Measurements from ENCODE around the gene ADCY3. TPM values are rescaled to one million over a fixed set of nuclear protein-coding genes. Genes with fewer than 3 reads are reported as not detected.
"Not testable (repeated sequence)": the region's sequence is repeated elsewhere in the genome, so short reads cannot be mapped to it uniquely, and the experiment has no call there.

Gene ADCY3
- total RNA-seq, 3 donors from 2014 or later: 68.7 to 83.7 (median 71.2) TPM

- H3K9me3 Mint-ChIP-seq: no peaks in the 10 kb centered on the region
- peaks cover 19% of the 10 kb centered on the region for H3K36me3 Mint-ChIP-seq (ENCODE audit: insufficient read depth)
- no peak for ATAC-seq
- no peaks in the 10 kb centered on the region for H3K27me3 Mint-ChIP-seq (ENCODE audit: low read depth)
- H3K4me1 Mint-ChIP-seq (ENCODE audit: low read depth): no peaks in the 10 kb centered on the region
- no peak overlapping the region for H3K4me3 Mint-ChIP-seq
- DNase-seq: no peak
These were observed 83.8 kb downstream of the ADCY3 start for GRCh38 chr2:24836206-24836605.

- not testable (repeated sequence) for H3K9me3 Mint-ChIP-seq; H3K4me1 Mint-ChIP-seq (ENCODE audit: low read depth); H3K4me3 Mint-ChIP-seq; ATAC-seq; H3K27me3 Mint-ChIP-seq (ENCODE audit: low read depth); DNase-seq
- H3K36me3 Mint-ChIP-seq (ENCODE audit: insufficient read depth): peaks cover 19% of the 10 kb centered on the region
These were observed 84.6 kb downstream of the ADCY3 start for GRCh38 chr2:24835411-24835810.

DNA sequence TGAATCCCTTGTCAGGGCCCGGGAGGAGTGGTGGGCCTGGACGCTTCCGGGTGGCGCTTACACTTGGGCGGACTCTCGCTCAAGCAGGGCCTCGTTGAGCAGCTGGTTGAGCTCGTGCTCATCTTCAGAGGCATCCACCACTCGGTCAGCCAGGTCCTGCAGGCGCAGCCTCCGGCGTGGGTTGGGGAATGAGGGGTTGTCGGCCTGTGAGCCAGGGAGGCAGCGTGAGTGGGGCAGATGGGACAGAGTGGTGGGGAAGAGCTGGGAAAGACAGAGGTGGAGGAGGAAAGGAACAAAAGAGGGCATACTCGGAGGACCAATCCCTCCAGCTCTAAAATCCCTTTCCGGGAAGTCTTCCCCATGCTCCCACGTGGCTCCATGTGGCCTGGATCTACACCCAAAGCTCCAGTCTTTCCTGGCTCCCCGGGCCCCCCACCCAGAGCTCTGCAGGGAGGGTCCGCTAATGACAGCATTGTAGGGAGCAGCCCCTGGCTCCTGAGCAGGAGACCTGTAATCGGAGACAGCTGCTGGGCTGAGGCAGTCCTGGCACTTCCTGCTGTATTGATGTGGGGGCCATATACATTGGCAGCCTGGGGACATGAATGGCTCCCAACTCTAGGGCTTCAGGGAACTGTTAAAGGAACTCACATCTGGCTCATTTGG, 85.2 kb downstream of the ADCY3 start:
- Mint-ChIP-seq H3K36me3 (ENCODE audit: insufficient read depth) (peaks cover 19% of the 10 kb centered on the region), H3K4me1 (ENCODE audit: low read depth) (no peaks in the 10 kb centered on the region), H3K4me3 (no peak overlapping the region), H3K27me3 (ENCODE audit: low read depth) (no peaks in the 10 kb centered on the region), H3K9me3 (no peaks in the 10 kb centered on the region)
- ATAC-seq: no peak
- no peak for DNase-seq

DNA sequence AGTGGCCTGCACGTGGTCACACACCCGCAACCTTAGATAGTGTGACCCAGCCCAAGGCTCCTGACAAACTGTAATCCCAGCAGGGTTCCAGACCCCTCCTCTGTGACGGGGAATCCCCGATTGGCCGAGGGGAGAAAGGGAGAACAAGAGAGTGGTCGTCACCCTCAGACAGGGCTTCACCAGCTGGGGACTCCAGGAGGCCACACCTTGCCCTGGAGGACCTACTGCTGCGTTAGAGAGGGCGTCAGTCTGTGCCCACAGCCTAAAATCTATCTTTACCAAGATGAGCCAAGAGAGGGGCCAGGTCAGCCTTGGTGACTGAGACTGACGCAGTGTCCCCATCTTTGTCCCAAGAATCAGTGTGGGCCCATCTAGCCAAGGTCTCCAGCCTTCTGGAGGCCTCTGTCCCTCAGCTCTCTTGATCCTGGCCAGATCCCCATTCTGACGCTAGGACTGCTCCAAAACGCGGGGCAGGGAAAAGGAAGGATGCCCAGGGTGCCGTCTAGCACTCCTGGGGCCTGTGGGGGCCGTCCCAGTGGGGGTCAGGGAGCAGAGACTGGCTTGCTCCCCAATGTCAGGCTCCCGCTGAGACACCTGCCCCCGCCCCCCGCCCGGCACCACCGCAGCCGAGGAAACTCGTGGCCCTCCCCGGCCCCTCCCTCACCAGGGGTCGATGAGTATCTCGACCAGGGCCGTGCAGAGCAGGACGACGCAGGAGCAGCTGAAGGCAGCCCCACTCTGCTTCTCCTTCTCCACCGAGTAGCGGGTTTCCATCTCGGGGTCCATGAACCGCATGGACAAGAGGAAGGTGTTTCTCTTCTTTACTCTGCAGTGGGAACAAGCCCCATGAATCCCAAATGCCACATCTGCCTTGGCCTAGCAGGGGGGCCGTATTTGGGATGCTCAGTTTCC, 86.0 kb downstream of the ADCY3 start:
- no peak for DNase-seq
- Mint-ChIP-seq H3K4me1 (ENCODE audit: low read depth) (no peaks in the 10 kb centered on the region), H3K9me3 (no peaks in the 10 kb centered on the region), H3K27me3 (ENCODE audit: low read depth) (no peaks in the 10 kb centered on the region), H3K4me3 (no peak overlapping the region), H3K36me3 (ENCODE audit: insufficient read depth) (peaks cover 19% of the 10 kb centered on the region)
- ATAC-seq: no peak

DNA sequence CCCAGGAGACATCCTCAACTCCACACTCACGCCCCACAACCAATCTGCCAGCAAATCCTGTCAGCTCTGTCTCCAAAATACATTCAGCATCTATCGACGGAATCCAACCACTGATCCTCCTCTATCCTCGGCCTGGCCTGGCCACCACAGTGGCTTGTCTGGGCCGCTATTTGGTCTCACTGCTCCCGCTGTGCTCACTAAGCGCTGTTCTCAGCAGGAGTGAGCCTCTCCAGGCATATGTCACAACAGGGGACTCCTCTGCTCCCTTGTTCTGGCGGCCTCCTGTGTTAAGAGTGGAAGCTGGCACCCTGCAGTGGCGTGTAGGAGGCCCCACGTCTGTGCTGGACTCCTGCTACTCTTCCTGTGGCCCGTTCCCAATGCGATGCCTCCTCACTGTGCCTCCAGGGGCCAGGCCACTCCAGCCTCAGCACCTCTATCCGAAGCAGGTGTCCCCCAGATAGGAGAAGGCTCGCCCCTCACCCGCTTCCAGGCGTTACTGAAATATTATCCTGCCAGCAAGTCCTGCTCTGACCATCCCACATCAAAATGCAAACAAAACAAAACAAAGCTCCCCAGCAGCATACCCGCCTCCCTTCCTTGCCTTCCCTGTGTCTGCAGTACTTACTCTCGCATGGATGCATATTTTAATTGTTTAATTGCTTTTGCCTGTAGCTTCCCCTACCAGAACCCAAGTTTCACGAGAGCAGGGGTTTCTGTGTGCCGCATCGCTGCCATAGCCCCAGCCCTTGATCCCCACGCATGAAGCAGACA, 86.9 kb downstream of the ADCY3 start:
- ATAC-seq (no peak), DNase-seq (no peak)
- peaks cover 19% of the 10 kb centered on the region for H3K36me3 Mint-ChIP-seq (ENCODE audit: insufficient read depth)
- no peaks in the 10 kb centered on the region for H3K4me1 Mint-ChIP-seq (ENCODE audit: low read depth)
- H3K4me3 Mint-ChIP-seq: no peak overlapping the region
- H3K9me3 Mint-ChIP-seq: no peaks in the 10 kb centered on the region
- H3K27me3 Mint-ChIP-seq (ENCODE audit: low read depth): no peaks in the 10 kb centered on the region

DNA sequence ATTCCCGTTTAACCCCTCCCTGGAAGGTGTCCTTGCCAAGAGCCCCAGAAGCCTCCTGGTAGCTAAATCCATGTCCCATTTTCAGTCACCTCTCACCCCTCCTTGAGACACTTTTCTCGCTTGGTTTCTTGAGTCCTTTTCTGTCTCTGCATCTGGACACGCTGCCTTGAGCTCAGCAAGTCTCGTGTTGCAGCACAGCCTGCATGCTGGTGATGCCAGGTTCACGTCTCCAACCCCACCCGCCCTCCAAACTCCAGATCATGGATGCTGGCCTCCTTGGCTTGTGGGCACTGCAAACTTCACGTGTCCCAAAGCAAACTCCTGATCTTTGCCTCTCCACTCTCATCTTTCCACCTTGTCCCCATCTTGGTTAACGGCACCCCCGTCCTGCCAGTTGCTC, 87.5 kb downstream of the ADCY3 start:
- Mint-ChIP-seq H3K9me3 (no peaks in the 10 kb centered on the region), H3K36me3 (ENCODE audit: insufficient read depth) (peaks cover 21% of the 10 kb centered on the region), H3K27me3 (ENCODE audit: low read depth) (no peaks in the 10 kb centered on the region), H3K4me1 (ENCODE audit: low read depth) (peaks cover 3% of the 10 kb centered on the region), H3K4me3 (no peak overlapping the region)
- no peak for ATAC-seq
- DNase-seq: no peak

- H3K27me3 Mint-ChIP-seq (ENCODE audit: low read depth): no peaks in the 10 kb centered on the region
- H3K4me1 Mint-ChIP-seq (ENCODE audit: low read depth): peaks cover 8% of the 10 kb centered on the region
- H3K36me3 Mint-ChIP-seq (ENCODE audit: insufficient read depth): peaks cover 22% of the 10 kb centered on the region
- DNase-seq (no peak), ATAC-seq (no peak)
- H3K4me3 Mint-ChIP-seq: no peak overlapping the region
- H3K9me3 Mint-ChIP-seq: no peaks in the 10 kb centered on the region
These were observed 88.0 kb downstream of the ADCY3 start for GRCh38 chr2:24832073-24832461.

DNA sequence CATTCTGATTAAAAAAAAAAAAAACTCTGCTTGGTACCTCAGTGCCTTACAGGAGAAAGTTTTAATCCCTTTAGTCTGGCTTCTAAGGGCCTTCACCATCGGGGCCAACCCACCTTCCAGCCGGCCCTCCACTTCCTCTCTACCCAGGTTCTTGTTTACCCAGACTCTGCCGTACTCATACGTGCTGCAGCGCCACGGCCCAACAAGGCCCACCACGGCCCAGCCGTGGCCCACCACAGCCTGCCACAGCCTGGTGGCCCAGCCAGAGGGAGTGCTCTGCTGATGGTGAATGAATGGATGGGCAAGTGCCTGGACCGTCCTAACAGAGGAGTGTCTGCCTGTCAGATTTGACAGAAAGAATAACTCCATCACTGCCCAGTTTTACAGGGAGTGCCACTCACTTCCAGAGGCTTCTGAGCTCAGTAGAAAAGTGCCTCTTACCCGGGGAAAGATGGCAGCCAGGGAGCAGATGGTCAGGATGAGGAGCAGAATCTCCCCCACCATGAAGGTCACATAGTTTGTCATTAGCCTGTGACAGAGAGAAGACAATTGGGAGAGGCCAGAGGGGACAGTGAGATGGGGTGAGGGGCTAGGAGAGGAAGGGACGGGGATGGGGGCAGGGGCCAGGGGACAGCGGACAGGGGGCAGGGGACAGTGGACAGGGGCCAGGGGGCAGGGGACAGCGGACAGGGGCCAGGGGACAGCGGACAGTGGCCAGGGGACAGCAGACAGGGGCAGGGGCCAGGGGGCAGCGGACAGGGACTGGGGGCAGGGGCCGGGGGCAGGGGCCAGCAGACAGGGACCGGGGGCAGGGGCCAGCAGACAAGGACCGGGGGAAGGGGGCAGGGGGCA, 88.6 kb downstream of the ADCY3 start:
- Mint-ChIP-seq H3K4me3 (no peak overlapping the region), H3K4me1 (ENCODE audit: low read depth) (peaks cover 14% of the 10 kb centered on the region), H3K9me3 (no peaks in the 10 kb centered on the region), H3K36me3 (ENCODE audit: insufficient read depth) (peaks cover 17% of the 10 kb centered on the region), H3K27me3 (ENCODE audit: low read depth) (no peaks in the 10 kb centered on the region)
- ATAC-seq (no peak), DNase-seq (no peak)

DNA sequence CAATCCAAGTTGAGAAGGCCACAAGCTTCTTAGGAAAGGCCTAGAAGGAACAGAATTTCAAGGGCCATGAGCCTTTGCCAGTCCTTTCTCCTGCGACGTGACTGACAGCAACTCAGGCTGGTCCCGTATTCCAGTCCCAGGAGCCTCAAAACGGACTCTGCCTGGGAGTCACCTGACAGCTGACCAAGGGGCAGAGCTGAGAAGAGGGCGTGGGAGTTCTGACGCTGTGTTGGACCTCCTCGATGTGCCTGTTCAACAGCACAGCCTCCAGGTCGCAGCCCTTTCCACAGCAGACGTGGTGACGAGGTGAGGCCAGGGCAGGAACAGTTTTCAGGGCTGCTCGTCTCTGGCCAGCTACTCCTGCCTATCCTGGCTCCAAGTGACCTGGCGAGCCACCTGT, 89.3 kb downstream of the ADCY3 start:
- no peaks in the 10 kb centered on the region for H3K27me3 Mint-ChIP-seq (ENCODE audit: low read depth)
- ATAC-seq (no peak), DNase-seq (no peak)
- peaks cover 20% of the 10 kb centered on the region for H3K4me1 Mint-ChIP-seq (ENCODE audit: low read depth)
- H3K9me3 Mint-ChIP-seq: no peaks in the 10 kb centered on the region
- no peak overlapping the region for H3K4me3 Mint-ChIP-seq
- peaks cover 10% of the 10 kb centered on the region for H3K36me3 Mint-ChIP-seq (ENCODE audit: insufficient read depth)

DNA sequence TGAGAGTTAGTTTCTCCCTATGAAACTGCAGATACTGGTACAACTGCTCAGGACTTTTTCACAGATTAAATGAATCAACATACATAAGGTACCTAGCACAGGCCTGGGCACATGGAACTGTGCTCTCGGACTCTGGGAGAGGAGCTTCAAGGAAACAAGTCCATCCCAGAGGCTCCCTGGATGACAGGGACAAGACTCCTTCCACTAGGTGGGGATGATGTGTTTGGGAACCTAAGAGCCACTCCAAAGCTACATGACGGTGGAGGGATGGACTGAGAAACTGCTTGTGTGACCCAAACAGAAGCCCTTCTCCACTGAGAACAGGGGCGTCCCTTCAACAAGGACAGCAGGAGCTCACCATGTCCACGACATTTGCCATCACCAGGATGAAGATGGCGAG, 89.7 kb downstream of the ADCY3 start:
- H3K36me3 Mint-ChIP-seq (ENCODE audit: insufficient read depth): peaks cover 10% of the 10 kb centered on the region
- peaks cover 21% of the 10 kb centered on the region for H3K4me1 Mint-ChIP-seq (ENCODE audit: low read depth)
- H3K27me3 Mint-ChIP-seq (ENCODE audit: low read depth): no peaks in the 10 kb centered on the region
- ATAC-seq (no peak), DNase-seq (no peak)
- H3K4me3 Mint-ChIP-seq: no peak overlapping the region
- no peaks in the 10 kb centered on the region for H3K9me3 Mint-ChIP-seq

DNA sequence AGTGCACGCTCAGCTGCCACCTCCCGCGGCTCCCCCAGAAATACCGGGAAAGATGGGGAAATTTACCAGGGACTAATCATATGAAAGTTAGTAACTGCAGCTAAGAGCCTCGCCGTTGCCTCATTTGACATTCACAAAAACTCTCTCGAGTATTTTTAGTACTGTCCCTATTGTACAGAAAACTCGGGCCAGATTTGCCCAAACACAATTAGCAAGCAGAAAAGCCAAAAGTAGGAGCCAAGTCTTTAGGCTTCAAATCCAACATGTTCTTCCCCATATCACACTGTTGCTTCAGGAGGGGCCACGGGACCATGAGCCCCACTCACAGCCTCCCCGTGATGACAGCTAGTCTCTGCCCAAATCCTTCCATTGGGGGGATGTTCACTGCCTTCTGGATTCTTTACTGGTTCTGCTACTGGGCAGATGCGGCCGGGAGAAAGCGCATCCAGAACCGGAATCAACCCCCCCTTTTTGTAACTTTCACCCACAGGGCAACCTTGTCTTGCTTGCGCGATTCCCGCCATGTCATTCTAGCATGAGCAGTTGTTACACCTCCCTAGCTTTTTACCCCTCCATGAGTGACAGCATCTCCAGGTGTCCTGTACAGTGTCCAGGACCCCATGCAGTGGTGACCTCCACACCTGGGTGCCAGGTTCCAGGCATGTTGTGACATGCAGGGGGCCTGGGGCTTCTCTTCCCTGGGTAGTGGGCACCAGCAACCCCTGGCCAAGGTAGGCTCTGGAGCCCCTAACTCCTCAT, 91.6 kb downstream of the ADCY3 start:
- no peak for DNase-seq
- H3K36me3 Mint-ChIP-seq (ENCODE audit: insufficient read depth): peaks cover 7% of the 10 kb centered on the region
- H3K4me3 Mint-ChIP-seq: no peak overlapping the region
- H3K9me3 Mint-ChIP-seq: no peaks in the 10 kb centered on the region
- peaks cover 21% of the 10 kb centered on the region for H3K4me1 Mint-ChIP-seq (ENCODE audit: low read depth)
- H3K27me3 Mint-ChIP-seq (ENCODE audit: low read depth): no peaks in the 10 kb centered on the region
- ATAC-seq: no peak

- DNase-seq: peak; percentile 65
- ATAC-seq: peak; percentile 89 to 92
- Mint-ChIP-seq H3K27me3 (ENCODE audit: low read depth) (no peaks in the 10 kb centered on the region), H3K9me3 (no peaks in the 10 kb centered on the region), H3K36me3 (ENCODE audit: insufficient read depth) (peaks cover 10% of the 10 kb centered on the region), H3K4me1 (ENCODE audit: low read depth) (peaks cover 21% of the 10 kb centered on the region), H3K4me3 (no peak overlapping the region)
These were observed 92.5 kb downstream of the ADCY3 start for GRCh38 chr2:24827321-24828237.

Measured in activated T-cell treated with anti-CD3 and anti-CD28 coated beads, Interleukin-2, amount 50 U/mL, for 4 hours (primary cell).